OCI-M2 (cell line): ENCODE data around the gene MSANTD4.
A peak's percentile ranks its signal among the peaks of the same experiment; 100 is the strongest.
"Not testable (repeated sequence)": the region's sequence is repeated elsewhere in the genome, so short reads cannot be mapped to it uniquely, and the experiment has no call there.

ENCODE experiments used
- DNase-seq: peaks from one replicate; lab custom pipeline; 2025; ENCODE audit not compliant: unreplicated experiment; lab: John Stamatoyannopoulos, UW

The MSANTD4 gene

GRCh38 chr11:106021967-106022794 lies at the start of gene MSANTD4:
MSANTD4 (minus strand) TSS chr11:106022240; CDS start chr11:106010917, 11,323 bp downstream.
- DNase-seq, result peak; percentile 83

DNA sequence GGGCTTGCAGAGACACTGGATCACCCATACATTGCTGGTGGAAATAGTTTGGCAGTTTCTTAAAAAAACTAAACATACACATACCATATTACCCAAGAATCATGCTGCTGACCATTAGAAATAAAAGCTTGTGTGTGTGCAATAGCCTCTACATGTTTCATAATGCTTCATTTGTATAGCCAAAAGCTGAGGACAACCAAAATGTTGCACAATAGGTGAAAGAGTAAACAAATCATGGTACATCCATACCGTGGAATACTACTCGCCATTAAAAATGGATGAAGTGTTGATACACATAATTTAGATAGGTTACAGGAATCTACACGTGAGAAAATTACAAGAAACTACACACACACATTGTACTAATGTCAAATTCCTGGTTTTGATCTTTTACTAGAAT lies 48.6 kb upstream of the MSANTD4 start:
- no peak for DNase-seq

DNA sequence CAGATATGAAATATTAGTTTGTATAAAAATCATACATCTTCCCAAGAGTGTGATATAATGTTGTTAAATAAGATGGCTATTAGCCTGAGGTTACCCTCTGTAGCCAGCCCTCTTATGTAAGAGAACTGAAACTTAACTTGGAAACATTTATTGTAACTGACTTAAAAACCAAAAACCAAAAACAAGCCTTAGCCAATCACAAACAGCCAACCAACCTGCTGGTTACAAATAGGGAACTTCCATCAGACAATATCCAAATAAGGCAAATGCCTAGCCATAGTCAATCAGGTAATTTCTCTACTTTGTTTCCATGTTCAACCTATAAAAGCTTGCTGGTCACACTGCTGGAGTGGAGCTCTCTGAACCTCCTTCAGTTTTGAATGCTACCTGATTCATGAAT lies 41.0 kb upstream of the MSANTD4 start:
- DNase-seq, result no peak

DNA sequence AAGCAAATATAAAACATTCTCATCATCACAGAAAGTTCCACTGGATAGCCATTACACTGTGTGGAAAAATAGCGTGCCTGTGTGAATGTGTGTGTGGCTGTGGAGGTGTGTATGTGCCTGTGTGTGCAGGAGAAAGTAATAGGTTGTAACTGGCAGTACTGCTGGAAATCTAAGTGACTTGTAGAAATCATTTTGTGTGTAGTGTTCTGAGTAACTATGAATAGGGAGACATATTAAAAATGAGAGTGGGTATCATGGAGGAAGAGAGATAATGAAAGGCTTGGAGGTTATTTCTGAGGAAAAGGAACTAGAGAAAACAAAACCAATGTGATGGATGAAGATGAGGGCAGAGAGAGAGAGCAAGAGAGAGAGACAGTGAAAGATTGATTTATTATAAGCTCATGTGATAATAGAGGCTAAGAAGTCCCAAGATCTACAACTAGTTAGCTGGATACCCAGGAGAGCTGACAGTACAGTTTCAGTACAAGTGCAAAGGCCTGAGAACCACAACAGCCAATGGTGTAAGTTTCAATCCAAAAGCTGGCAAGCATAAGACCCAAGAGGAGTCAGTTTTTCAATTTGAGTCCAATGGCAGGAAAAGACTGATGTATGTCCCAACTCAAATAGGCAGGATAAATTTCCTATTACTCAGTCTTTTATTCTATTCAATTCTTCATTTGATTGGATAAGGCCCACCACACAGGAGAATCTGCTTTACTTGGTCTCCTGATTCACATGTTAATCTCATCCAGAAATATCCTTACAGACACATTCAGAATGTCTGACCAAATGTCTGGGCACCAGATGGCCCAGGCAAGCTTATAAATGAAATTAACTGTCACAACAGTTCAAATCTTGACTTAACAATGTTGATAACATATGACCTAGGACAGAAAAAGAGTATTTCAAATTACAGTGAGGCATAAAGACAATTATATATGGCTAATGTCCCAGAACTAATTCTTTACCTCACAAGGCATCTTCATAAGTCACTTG lies 40.2 kb upstream of the MSANTD4 start:
- no peak for DNase-seq

DNA sequence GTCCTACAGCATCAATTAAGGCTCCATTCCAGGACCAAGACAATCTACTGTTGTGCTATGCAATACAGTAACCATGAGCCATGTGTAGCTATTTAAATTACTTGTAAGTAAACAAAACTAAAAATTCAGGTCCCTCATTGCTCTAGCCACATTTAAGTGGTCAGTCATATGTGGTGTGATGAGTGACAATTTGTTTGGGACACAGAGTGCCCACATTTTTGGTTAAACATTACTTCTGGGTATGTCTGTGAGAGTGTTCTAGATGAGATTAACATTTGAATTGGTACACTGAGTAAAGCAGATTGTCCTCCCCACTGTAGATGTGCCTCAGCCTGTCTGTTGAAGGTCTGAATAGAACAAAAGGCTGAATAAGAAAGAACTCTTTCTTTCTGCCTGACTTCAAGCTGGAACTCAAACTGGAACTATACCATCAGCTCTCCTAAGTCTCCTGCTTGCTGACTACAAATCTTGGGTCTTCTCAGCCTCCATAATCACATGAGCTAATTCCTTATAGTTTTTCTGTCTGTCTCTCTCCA lies 39.3 kb upstream of the MSANTD4 start:
- no peak for DNase-seq

GRCh38 chr11:106059617-106060016 lies 37.6 kb upstream of the MSANTD4 start:
- DNase-seq, result no peak

DNA sequence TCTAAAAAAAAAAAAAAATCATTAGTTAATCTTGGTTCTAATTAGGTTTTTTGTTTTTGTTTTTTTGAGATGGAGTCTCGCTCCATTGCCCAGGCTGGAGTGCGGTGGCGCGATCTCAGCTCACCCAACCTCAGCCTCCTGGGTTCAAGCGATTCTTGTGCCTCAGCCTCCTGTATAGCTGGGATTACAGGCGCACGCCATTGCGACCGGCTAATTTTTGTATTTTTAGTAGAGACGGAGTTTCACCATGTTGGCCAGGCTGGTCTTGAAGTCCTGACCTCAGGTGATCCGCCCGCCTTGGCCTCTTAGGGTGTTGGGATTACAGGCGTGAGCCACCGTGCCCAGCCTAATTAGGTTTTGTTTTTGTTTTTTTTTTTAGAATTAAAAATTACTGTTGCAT lies 36.3 kb upstream of the MSANTD4 start:
- not testable (repeated sequence) for DNase-seq

GRCh38 chr11:106051103-106051502 lies 29.1 kb upstream of the MSANTD4 start:
- no peak for DNase-seq

DNA sequence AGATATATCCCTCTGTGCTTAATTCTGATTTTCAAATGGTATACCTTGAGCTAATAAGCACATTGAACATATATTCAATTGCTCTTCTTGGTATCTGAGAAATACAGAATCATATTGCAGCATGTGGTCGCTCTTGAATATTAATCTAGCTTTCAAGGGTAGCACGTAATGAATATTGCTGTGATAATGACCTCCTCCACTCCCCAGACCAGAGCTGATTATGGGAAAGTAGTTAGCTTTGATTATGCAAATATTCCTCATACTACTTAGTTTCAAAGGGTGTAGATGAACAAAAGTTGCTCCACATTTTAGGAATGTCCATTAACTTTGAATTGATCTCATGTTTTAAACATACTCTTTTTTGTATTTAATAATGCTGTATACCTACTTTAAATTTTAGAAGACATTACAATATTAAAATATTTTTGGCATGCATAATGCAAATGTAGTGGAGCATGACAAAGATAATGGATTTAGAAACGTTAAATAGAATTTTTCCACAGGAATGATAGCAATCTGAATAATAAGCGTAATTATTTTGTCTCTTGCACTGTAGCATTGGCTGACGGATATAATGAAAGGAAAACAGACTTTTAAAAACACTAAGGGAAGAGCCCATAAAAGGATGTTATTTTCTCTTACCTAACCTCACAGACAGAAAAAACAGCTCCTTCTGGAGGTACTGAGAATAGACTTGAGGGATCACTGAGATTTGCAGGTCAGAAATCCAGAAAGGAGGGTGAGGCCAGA lies 27.9 kb upstream of the MSANTD4 start:
- DNase-seq, result no peak

- DNase-seq, result no peak
Measured at GRCh38 chr11:106047631-106048030, 25.6 kb upstream of the MSANTD4 start.

DNA sequence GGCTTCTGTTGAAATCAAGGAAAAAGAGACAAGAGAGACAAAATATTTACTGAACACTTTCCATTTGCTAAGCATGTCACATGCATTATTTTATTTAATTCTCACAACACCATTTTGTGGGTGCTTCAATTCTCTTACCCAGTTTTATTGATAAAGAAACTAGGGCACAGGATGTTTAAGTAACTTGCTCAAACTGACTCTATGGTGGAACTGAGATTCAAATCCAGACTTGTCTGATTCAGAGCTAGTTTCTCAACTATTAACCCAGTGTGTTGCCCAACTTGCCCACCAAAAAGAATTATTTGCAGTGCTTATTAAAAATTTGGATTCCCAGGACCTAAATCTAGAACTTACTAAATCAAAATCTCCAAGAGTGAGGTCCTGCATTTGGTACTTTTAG lies 21.5 kb upstream of the MSANTD4 start:
- no peak for DNase-seq

DNA sequence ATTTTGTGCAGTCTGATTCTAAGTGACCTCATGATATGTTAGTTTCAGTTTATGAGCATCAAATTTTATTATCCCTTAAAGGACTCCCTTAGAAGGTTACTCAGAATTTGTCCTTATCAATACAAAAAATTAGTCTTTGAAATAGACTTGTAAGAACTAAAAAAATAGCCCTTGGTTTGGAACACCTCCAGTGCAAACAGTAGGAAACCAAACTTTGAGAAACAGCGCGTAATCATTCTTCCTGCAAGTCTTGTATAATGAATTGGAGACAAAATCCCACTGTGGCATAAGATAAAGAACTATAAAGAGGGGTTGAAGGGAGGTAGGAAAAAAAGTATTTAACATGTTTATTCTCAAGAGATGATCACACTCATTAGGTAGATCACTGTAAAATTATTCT lies 10.8 kb upstream of the MSANTD4 start:
- DNase-seq, result no peak

DNA sequence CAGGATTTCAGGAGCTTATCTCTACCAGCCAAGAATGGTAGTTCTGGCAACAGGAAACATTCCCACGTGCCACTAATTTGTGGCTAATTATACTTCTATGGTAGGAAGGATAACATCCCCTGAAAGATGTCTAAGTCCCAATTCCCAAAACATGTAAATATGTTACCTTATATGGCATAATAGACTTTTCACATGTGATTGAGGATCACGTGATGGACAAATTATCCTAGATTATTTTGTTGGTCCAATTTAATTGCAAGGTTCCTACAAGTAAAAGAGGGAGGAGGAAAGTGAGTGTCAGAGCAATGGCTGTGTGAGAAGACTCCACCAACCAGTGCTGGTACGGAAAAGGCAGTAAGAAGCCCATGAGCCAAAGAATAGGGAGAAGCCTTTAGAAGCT lies 9.9 kb upstream of the MSANTD4 start:
- DNase-seq, result no peak

GRCh38 chr11:106031202-106031810 lies 9.3 kb upstream of the MSANTD4 start:
- no peak for DNase-seq

DNA sequence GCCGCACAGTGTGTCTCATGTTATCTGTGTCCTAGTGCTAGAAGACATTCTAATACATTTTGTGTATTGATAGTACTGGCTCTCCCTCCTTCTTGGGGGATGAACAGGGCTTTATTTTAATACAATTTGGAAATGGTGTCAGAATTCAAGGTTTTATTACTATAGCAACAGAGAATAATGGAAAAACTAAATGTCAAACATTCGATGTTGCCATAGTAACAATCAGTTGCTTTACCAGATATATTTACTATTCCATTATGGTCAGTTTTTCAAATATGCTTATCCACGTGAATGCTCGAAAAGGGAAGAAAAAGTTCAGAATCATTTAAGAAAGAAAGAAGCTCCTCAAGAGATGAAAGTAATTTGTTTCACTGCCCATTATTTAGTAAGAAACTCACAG lies 8.6 kb upstream of the MSANTD4 start:
- DNase-seq, result no peak

GRCh38 chr11:106022795-106023275 lies 795 bp upstream of the MSANTD4 start:
- no peak for DNase-seq

- DNase-seq, result no peak
Measured at GRCh38 chr11:106021181-106021966, 666 bp downstream of the MSANTD4 start.

- DNase-seq, result no peak
Measured at GRCh38 chr11:106017093-106017492, 4.9 kb downstream of the MSANTD4 start.

GRCh38 chr11:106015066-106015465 lies 7.0 kb downstream of the MSANTD4 start:
- no peak for DNase-seq
